Endothelial cell of umbilical vein (primary cell): Measurements from ENCODE around the gene CD40. TPM values are rescaled to one million over a fixed set of nuclear protein-coding genes. Genes with fewer than 3 reads are reported as not detected.

ENCODE experiments used
- BruUV-seq: library from RNA; stranded (reverse); fragments of 400-500 nt; replicated peaks from 2 replicates; lab custom pipeline; 2021; lab: Mats Ljungman, UMichigan
- CTCF ChIA-PET: fragments of 300-600, 350-600 bp; sonication (Branson Sonifier 250); formaldehyde crosslinking; loops from one replicate; lab custom pipeline; 2021; ENCODE audit warnings: antibody characterized with exemption, inconsistent platforms; lab: Charles Lee
- POLR2A ChIA-PET: fragments of 300-600, 350-600 bp; sonication (Branson Sonifier 250); formaldehyde crosslinking; loops from one replicate; lab custom pipeline; 2021; ENCODE audit warnings: antibody characterized with exemption, inconsistent platforms; lab: Charles Lee
- DNase-seq: peaks from one replicate; pipeline ENCODE4 v3.0.0-alpha.2; 2011; ENCODE audit warnings: low read depth, low spot score
- FAIRE-seq: peaks from 2 replicates; lab custom pipeline; 2011; peaks lifted over from hg19 to GRCh38; lab: Jason Lieb, UNC
- H2AFZ ChIP-seq: 2 replicates; pipeline ENCODE4 v1.6.0; 2012; ENCODE audit warnings: low read depth, low read length, control low read depth, inconsistent platforms
- H3K27ac ChIP-seq: 2 replicates; pipeline ENCODE4 v1.5.1; 2011; ENCODE audit warnings: low read depth, mild to moderate bottlenecking, control low read depth, low read length, moderate library complexity; ENCODE audit not compliant: insufficient read depth
- H3K27me3 ChIP-seq, 2 experiments: 2 replicates each; pipeline versions ENCODE4 v1.6.0 to v1.6.1; 2011; ENCODE audit warnings: low read length in 2 of 2, mixed read lengths in 1 of 2; ENCODE audit not compliant: control insufficient read depth in 2 of 2, insufficient read depth in 2 of 2
- H3K36me3 ChIP-seq, 2 experiments: 2 replicates in 1 of 2; 3 replicates in 1 of 2; pipeline ENCODE4 v1.5.1; 2011; ENCODE audit warnings: low read length in 2 of 2, mild to moderate bottlenecking in 1 of 2, moderate library complexity in 1 of 2; ENCODE audit not compliant: control insufficient read depth in 2 of 2, insufficient read depth in 2 of 2; ENCODE audit errors: extremely low read depth in 1 of 2
- H3K4me1 ChIP-seq: 3 replicates; pipeline ENCODE4 v1.5.1; 2011; ENCODE audit warnings: mild to moderate bottlenecking, low read length; ENCODE audit not compliant: control insufficient read depth, insufficient read depth; ENCODE audit errors: extremely low read depth
- H3K4me2 ChIP-seq: 2 replicates; pipeline ENCODE4 v1.6.1; 2011; ENCODE audit warnings: low read length, control low read depth, mixed read lengths; ENCODE audit not compliant: insufficient read depth
- H3K4me3 ChIP-seq, 3 experiments: fragments of 200-600 bp in 1 of 3; sonication (generic), shearing (Covaris generic) in 1 of 3; replicated peaks in 1 of 3; 2 replicates each; pipeline ENCODE4 v1.5.1; 2011 to 2016; ENCODE audit warnings: control low read depth in 3 of 3, low read length in 3 of 3, mild to moderate bottlenecking in 2 of 3, inconsistent platforms in 1 of 3, low read depth in 1 of 3, moderate library complexity in 1 of 3; ENCODE audit not compliant: insufficient read depth in 1 of 3
- H3K79me2 ChIP-seq: 2 replicates; pipeline ENCODE4 v1.6.0; 2012; ENCODE audit warnings: low read length, inconsistent platforms; ENCODE audit not compliant: control insufficient read depth, insufficient read depth
- H3K9ac ChIP-seq: replicated peaks from 2 replicates; pipeline ENCODE3; 2011; ENCODE audit warnings: low read length, control low read depth; ENCODE audit not compliant: insufficient read depth; ENCODE audit errors: extremely low read depth
- H3K9me1 ChIP-seq: replicated peaks from 3 replicates; pipeline ENCODE4 v1.6.0; 2011; ENCODE audit warnings: mild to moderate bottlenecking, low read length; ENCODE audit not compliant: control insufficient read depth, insufficient read depth; ENCODE audit errors: extremely low read depth
- H3K9me3 ChIP-seq: replicated peaks from 2 replicates; pipeline ENCODE4 v1.5.1; 2012; ENCODE audit warnings: low read length, inconsistent platforms; ENCODE audit not compliant: control insufficient read depth, insufficient read depth
- H4K20me1 ChIP-seq: replicated peaks from 2 replicates; pipeline ENCODE3; 2011; ENCODE audit warnings: mild to moderate bottlenecking, low read length; ENCODE audit not compliant: control insufficient read depth, insufficient read depth; ENCODE audit errors: extremely low read depth
- CTCF ChIP-seq, 2 donors: IDR thresholded peaks; 1 replicate in 1 of 2; 2 replicates in 1 of 2; pipeline ENCODE4 v1.5.1; 2011; ENCODE audit warnings: low read length in 2 of 2, mild to moderate bottlenecking in 2 of 2, moderate library complexity in 2 of 2, control low read depth in 1 of 2, inconsistent platforms in 1 of 2, low read depth in 1 of 2; ENCODE audit not compliant: insufficient read depth in 1 of 2; ENCODE audit errors: extremely low read depth in 1 of 2
- EZH2 ChIP-seq: IDR thresholded peaks from 2 replicates; pipeline ENCODE4 v1.6.1; 2012; ENCODE audit warnings: borderline replicate concordance, low read depth, mild to moderate bottlenecking, moderate library complexity, low read length, inconsistent platforms; ENCODE audit not compliant: severe bottlenecking
- FOS ChIP-seq: IDR thresholded peaks from 2 replicates; pipeline ENCODE4 v1.6.1; 2011; ENCODE audit warnings: mild to moderate bottlenecking, low read length, moderate library complexity, borderline replicate concordance; ENCODE audit not compliant: insufficient read depth
- GATA2 ChIP-seq: IDR thresholded peaks from 2 replicates; pipeline ENCODE4 v1.7.0; 2011; ENCODE audit warnings: low read depth, mild to moderate bottlenecking, moderate library complexity, mixed read lengths, low read length; ENCODE audit not compliant: insufficient read length, insufficient read depth
- JUN ChIP-seq: IDR thresholded peaks from 2 replicates; pipeline ENCODE4 v1.6.1; 2011; ENCODE audit warnings: borderline replicate concordance, low read depth; ENCODE audit not compliant: insufficient read length, insufficient read depth
- MAX ChIP-seq: IDR thresholded peaks from 2 replicates; pipeline ENCODE4 v1.6.1; 2011; ENCODE audit not compliant: insufficient read depth, insufficient read length
- MYC ChIP-seq: IDR thresholded peaks from one replicate; pipeline ENCODE4 v1.6.1; 2011; ENCODE audit warnings: mild to moderate bottlenecking, low read depth, low read length
- POLR2A ChIP-seq: IDR thresholded peaks from 2 replicates; pipeline ENCODE4 v1.6.1; 2012; ENCODE audit warnings: low read depth, mild to moderate bottlenecking, control low read depth, low read length
- POLR2AphosphoS5 ChIP-seq: IDR thresholded peaks from 2 replicates; pipeline ENCODE4 v1.6.1; 2012; ENCODE audit warnings: low read depth, mild to moderate bottlenecking, control low read depth, low read length, moderate library complexity; ENCODE audit not compliant: insufficient read depth
- dilution Hi-C: fragments of 300-500 bp; cut with MboI; formaldehyde crosslinking; loops from one replicate; pipeline ENCODE4 v1.15.0; 2019; ENCODE audit warnings: low sequenced_read_pairs; ENCODE audit not compliant: extremely low pct_ligation_motif_present
- intact Hi-C: fragments of 100-400 bp; cut with micrococcal nuclease; formaldehyde crosslinking; loops from one replicate; pipeline ENCODE4 v1.10.0; 2022
- polyA plus RNA-seq, 4 experiments: library from polyadenylated mRNA; depleted of rRNA in 3 of 4; stranded (reverse) in 3 of 4; unstranded in 1 of 4; fragments of >200 nt; gene quantifications; 2 replicates each; pipeline versions ENCODE4 v1.2.1 to v1.2.3, GENCODE V29; 2011 to 2012; ENCODE audit warnings: missing spikeins in 1 of 4
- total RNA-seq: library from RNA; stranded (reverse); gene quantifications from 2 replicates; pipeline ENCODE4 v1.2.3, GENCODE V29; 2021

Gene CD40
- total and polyA plus RNA-seq, 2 donors (not counting 3 experiments of a cell fraction or from before 2014, with no cell fraction given), result 36.6 to 38.3 TPM

GRCh38 chr20:46161921-46162320, 43.8 kb downstream of the CD40 start:
- no peak overlapping the region for H3K4me3 ChIP-seq
- H3K9ac ChIP-seq, result no peak overlapping the region
- DNase-seq (no peak), FAIRE-seq (no peak)
- no peak overlapping the region for H3K27ac ChIP-seq
- ChIA-PET POLR2A (no interaction called here), CTCF (interaction anchor here (1.1 to 1.8 kb wide), 2 partner anchors 10 to 187 kb away, joined by 3 to 4 read pairs; no protein-coding TSS in a partner anchor)
- H3K4me1 ChIP-seq, result no peaks in the 10 kb centered on the region
- no peaks in the 10 kb centered on the region for H4K20me1 ChIP-seq
- intact Hi-C loops (no loop called here), dilution Hi-C loops (no loop called here)
- H3K9me1 ChIP-seq, result no peaks in the 10 kb centered on the region
- no peak for TF ChIP-seq EZH2
- no peak for TF ChIP-seq POLR2A
- TF ChIP-seq MAX, result no peak
- no peak for TF ChIP-seq JUN
- TF ChIP-seq CTCF (IDR thresholded peaks at IDR 0.05; ENCODE audit: extremely low read depth in 1 of 2, insufficient read depth in 1 of 2, low read depth in 1 of 2, low read length in 2 of 2), result no peak
- no peak for TF ChIP-seq GATA2
- TF ChIP-seq FOS, result no peak
- no peak for TF ChIP-seq POLR2AphosphoS5
- no peak for TF ChIP-seq MYC
- H3K9me3 ChIP-seq, result no peaks in the 10 kb centered on the region
- H3K36me3 ChIP-seq, result no peaks in the 10 kb centered on the region
- H2AFZ ChIP-seq, result no peak overlapping the region
- peaks cover 0 to 1% of the 10 kb centered on the region in 2 experiments for H3K27me3 ChIP-seq
- H3K4me2 ChIP-seq, result no peak overlapping the region
- no peaks in the 10 kb centered on the region for H3K79me2 ChIP-seq
- BruUV-seq, result no TSS peak
